ENCODE results near the gene MTIF3. TPM values are rescaled to one million over a fixed set of nuclear protein-coding genes. Genes with fewer than 3 reads are reported as not detected.

The MTIF3 gene
- polyA plus RNA-seq, 1 of the 3 experiments (the other 2 are of a cell fraction), result 29.5 TPM

- 61% methylated on average over 7 of the region's 8 CpGs for WGBS (ENCODE audit: low lambda C conversion rate)
- ChIA-PET CTCF (interaction anchor here (0.9 kb wide), 1 partner anchor 11 kb away, joined by 3 read pairs; no protein-coding TSS in a partner anchor), POLR2A (no interaction called here)
- Histone ChIP-seq H3F3A (replicated peaks; ENCODE audit: insufficient read depth) (no peaks in the 10 kb centered on the region), H3K36me3 (replicated peaks in 1 of 2; ENCODE audit: control insufficient read depth in 1 of 2, insufficient read depth in 2 of 2, low read length in 1 of 2) (no peaks in the 10 kb centered on the region), H3K27me3 (ENCODE audit: insufficient read depth) (no peaks in the 10 kb centered on the region; the same call in 1 of the 2 replicates), H3K27ac (ENCODE audit: low read depth in 2 of 2, low read length in 1 of 2) (no peak overlapping the region), H3K9me3 (no peaks in the 10 kb centered on the region), H3K9me2 (no peaks in the 10 kb centered on the region), H3K4me2 (no peak overlapping the region), H3K4me1 (ENCODE audit: control insufficient read depth in 1 of 2, insufficient read depth in 2 of 2, low read depth in 1 of 2, low read length in 1 of 2) (peaks cover 6 to 17% of the 10 kb centered on the region in 2 experiments), H4K20me1 (ENCODE audit: insufficient read depth) (peaks cover 1% of the 10 kb centered on the region; the same call in 1 of the 2 replicates), H3K4me3 (ENCODE audit: low read depth in 2 of 2, low read length in 1 of 2) (no peak overlapping the region), H3K79me2 (ENCODE audit: insufficient read depth) (peaks cover 16% of the 10 kb centered on the region), H3K9ac (no peak overlapping the region), H2AFZ (ENCODE audit: low read depth) (no peak overlapping the region)
- DNase-seq, result no peak
- TF ChIP-seq CHD2 (IDR thresholded peaks at IDR 0.05; ENCODE audit: low read length, partially characterized antibody) (no peak), REST (IDR thresholded peaks at IDR 0.05; ENCODE audit: low read depth, low read length) (no peak), PBX3 (IDR thresholded peaks at IDR 0.05) (no peak), JUND (IDR thresholded peaks at IDR 0.05) (no peak), EP300 (IDR thresholded peaks at IDR 0.05; ENCODE audit: borderline replicate concordance in 1 of 2, low read depth in 1 of 2, low read length in 1 of 2) (no peak), MXI1 (IDR thresholded peaks at IDR 0.05; ENCODE audit: low read depth, low read length) (no peak), YY1 (IDR thresholded peaks at IDR 0.05; ENCODE audit: low read depth) (no peak), USF1 (IDR thresholded peaks at IDR 0.05; ENCODE audit: borderline replicate concordance, low read depth) (no peak), TEAD4 (IDR thresholded peaks at IDR 0.05; ENCODE audit: borderline replicate concordance, insufficient read depth) (no peak), MEF2A (IDR thresholded peaks at IDR 0.05; ENCODE audit: borderline replicate concordance, low read depth) (no peak), CTCF (IDR thresholded peaks at IDR 0.05) (no peak), ELF1 (IDR thresholded peaks at IDR 0.05) (no peak), RCOR1 (IDR thresholded peaks at IDR 0.05; ENCODE audit: low read length) (no peak), EZH2phosphoT487 (IDR thresholded peaks at IDR 0.05; ENCODE audit: borderline replicate concordance, low read depth) (no peak), SMC3 (IDR thresholded peaks at IDR 0.05; ENCODE audit: low read depth, low read length) (no peak), FOSL2 (IDR thresholded peaks at IDR 0.05; ENCODE audit: borderline replicate concordance, low read depth) (no peak)
These were observed 29.1 kb downstream of the MTIF3 start for GRCh38 chr13:27421101-27421871.
